ENCODE measurements around the gene KCTD17. TPM values are rescaled to one million over a fixed set of nuclear protein-coding genes. Genes with fewer than 3 reads are reported as not detected.
"Not testable (repeated sequence)": the region's sequence is repeated elsewhere in the genome, so short reads cannot be mapped to it uniquely, and the experiment has no call there.

KCTD17 gene
- total and polyA plus RNA-seq, 10 donors = 10.7 to 27.5 (median 17.3) TPM

DNA sequence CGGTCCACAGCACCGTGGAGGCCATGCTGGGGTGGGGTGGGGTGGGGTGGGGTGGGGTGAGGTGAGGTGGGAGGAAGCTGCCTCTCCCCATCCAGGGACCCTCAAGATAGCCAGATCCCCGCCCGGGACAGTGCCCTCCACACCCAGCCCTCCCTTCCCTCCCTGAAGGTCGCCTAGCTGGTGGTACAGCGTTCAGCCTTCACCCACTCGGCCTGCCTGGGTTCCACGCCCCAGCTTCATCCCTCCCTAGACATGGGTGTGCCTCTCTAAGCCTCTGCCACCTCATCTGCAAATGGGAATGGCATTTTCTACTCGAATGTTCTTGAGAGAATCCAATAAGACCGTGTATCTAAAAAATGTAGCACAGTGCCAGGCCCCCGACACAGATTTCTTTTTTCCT lies 17.8 kb downstream of the KCTD17 start:
- no peaks in the 10 kb centered on the region for H3K9me3 ChIP-seq
- H3K36me3 ChIP-seq = no peaks in the 10 kb centered on the region
- DNase-seq = no peak
- no peak overlapping the region for H3K27ac ChIP-seq
- no peak overlapping the region for H3K4me3 ChIP-seq
- H3K4me1 ChIP-seq = peaks cover 0 to 5% (median 0%) of the 10 kb centered on the region in 6 donors
- TF ChIP-seq CTCF (IDR thresholded peaks at IDR 0.05 in 8 of 11, conservative IDR thresholded peaks at IDR 0.05 in 3 of 11) (no peak), POLR2A (IDR thresholded peaks at IDR 0.05) (no peak), POLR2AphosphoS5 (IDR thresholded peaks at IDR 0.05) (no peak)
- peaks cover 0 to 54% (median 21%) of the 10 kb centered on the region in 7 donors for H3K27me3 ChIP-seq (replicated peaks in 1 of 7)
- intact Hi-C loops (cut with DNase I; ENCODE audit: low total_unique reads) = no loop called here
- 25 to 51% (median 27%) methylated on average over 9 to 11 of the region's 11 CpGs for WGBS, 5 donors

- DNase-seq = no peak
- Histone ChIP-seq H3K36me3 (no peaks in the 10 kb centered on the region), H3K9me3 (no peaks in the 10 kb centered on the region), H3K4me1 (peaks cover 0 to 5% (median 0%) of the 10 kb centered on the region in 6 donors), H3K27ac (no peak overlapping the region), H3K27me3 (replicated peaks in 1 of 7) (peaks cover 0 to 58% (median 21%) of the 10 kb centered on the region in 7 donors), H3K4me3 (no peak overlapping the region)
- WGBS, 5 donors = 71 to 84% (median 76%) methylated on average over 9 of the region's 9 CpGs
- TF ChIP-seq CTCF (IDR thresholded peaks at IDR 0.05 in 8 of 11, conservative IDR thresholded peaks at IDR 0.05 in 3 of 11) = no peak
- intact Hi-C loops (cut with DNase I; ENCODE audit: low total_unique reads) = no loop called here
These were observed 18.2 kb downstream of the KCTD17 start for GRCh38 chr22:37069719-37070118.

- peaks cover 0 to 60% (median 21%) of the 10 kb centered on the region in 7 donors for H3K27me3 ChIP-seq (replicated peaks in 1 of 7)
- H3K36me3 ChIP-seq = no peaks in the 10 kb centered on the region
- no peaks in the 10 kb centered on the region for H3K9me3 ChIP-seq
- intact Hi-C loops (cut with DNase I; ENCODE audit: low total_unique reads) = no loop called here
- DNase-seq = no peak
- WGBS, 5 donors = 76 to 85% (median 81%) methylated on average over 8 of the region's 8 CpGs
- TF ChIP-seq POLR2AphosphoS5 (IDR thresholded peaks at IDR 0.05) = no peak
- TF ChIP-seq CTCF (IDR thresholded peaks at IDR 0.05 in 8 of 11, conservative IDR thresholded peaks at IDR 0.05 in 3 of 11) = no peak
- no peak for TF ChIP-seq POLR2A (IDR thresholded peaks at IDR 0.05)
- no peak overlapping the region for H3K4me3 ChIP-seq
- no peak overlapping the region for H3K27ac ChIP-seq
- peaks cover 0 to 5% (median 0%) of the 10 kb centered on the region in 6 donors for H3K4me1 ChIP-seq
These were observed 18.8 kb downstream of the KCTD17 start for GRCh38 chr22:37070334-37070733.

- H3K27me3 ChIP-seq (replicated peaks in 1 of 7) = peaks cover 0 to 63% (median 21%) of the 10 kb centered on the region in 7 donors
- intact Hi-C loops (cut with DNase I; ENCODE audit: low total_unique reads) = no loop called here
- H3K9me3 ChIP-seq = no peaks in the 10 kb centered on the region
- H3K4me3 ChIP-seq = no peak overlapping the region
- no peaks in the 10 kb centered on the region for H3K36me3 ChIP-seq
- 51 to 64% (median 56%) methylated on average over 7 to 9 of the region's 9 CpGs for WGBS, 5 donors
- no peak for DNase-seq
- H3K4me1 ChIP-seq = peaks cover 0 to 5% (median 0%) of the 10 kb centered on the region in 6 donors
- H3K27ac ChIP-seq = no peak overlapping the region
- TF ChIP-seq POLR2A (IDR thresholded peaks at IDR 0.05) (no peak), CTCF (IDR thresholded peaks at IDR 0.05 in 8 of 11, conservative IDR thresholded peaks at IDR 0.05 in 3 of 11) (no peak), POLR2AphosphoS5 (IDR thresholded peaks at IDR 0.05) (no peak)
These were observed 19.2 kb downstream of the KCTD17 start for GRCh38 chr22:37070744-37071143.

- H3K4me1 ChIP-seq; H3K36me3 ChIP-seq; intact Hi-C loops (cut with DNase I; ENCODE audit: low total_unique reads); DNase-seq; H3K4me3 ChIP-seq; H3K27ac ChIP-seq; H3K9me3 ChIP-seq: not testable (repeated sequence)
- H3K27me3 ChIP-seq (replicated peaks in 1 of 7) = peaks cover 0 to 73% (median 21%) of the 10 kb centered on the region in 7 donors
- 92 to 97% (median 94%) methylated on average over 5 of the region's 5 CpGs for WGBS, 5 donors
These were observed 20.5 kb downstream of the KCTD17 start for GRCh38 chr22:37071850-37072592.
